Sigmoid colon (tissue), 7 donors: ENCODE measurements around the gene CALCA. TPM values are rescaled to one million over a fixed set of nuclear protein-coding genes. Genes with fewer than 3 reads are reported as not detected.

Source experiments
- DNase-seq: peaks from one replicate; pipeline ENCODE4 v3.0.0-alpha.2; 2019
- H3K27ac ChIP-seq, 4 donors: fragments of 200-600 bp; sonication (generic); one replicate each; pipeline ENCODE4 v1.5.1; 2016 to 2019; ENCODE audit warnings: mild to moderate bottlenecking in 1 of 4
- H3K27me3 ChIP-seq, 3 donors: fragments of 200-600 bp; sonication (generic); one replicate each; pipeline ENCODE4 v1.5.1; 2019; ENCODE audit warnings: mild to moderate bottlenecking in 1 of 3
- H3K36me3 ChIP-seq, 4 donors: fragments of 200-600 bp; sonication (generic); one replicate each; pipeline ENCODE4 v1.5.1; 2016 to 2019
- H3K4me1 ChIP-seq, 4 donors: fragments of 200-600 bp; sonication (generic); one replicate each; pipeline ENCODE4 v1.5.1; 2017 to 2019
- H3K4me3 ChIP-seq, 4 donors: fragments of 200-600 bp; sonication (generic); one replicate each; pipeline ENCODE4 v1.5.1; 2017 to 2019; ENCODE audit warnings: mild to moderate bottlenecking in 2 of 4, moderate library complexity in 1 of 4
- H3K9me3 ChIP-seq, 4 donors: fragments of 200-600 bp in 3 of 4; sonication (generic) in 3 of 4; one replicate each; pipeline versions ENCODE4 v1.5.1 to v1.6.1; 2013 to 2019
- CTCF ChIP-seq, 4 experiments: fragments of 450-650 bp in 3 of 4; fragments of 200-600 bp in 1 of 4; IDR thresholded peaks; one replicate each; pipeline ENCODE4 v1.5.1; 2016 to 2019; ENCODE audit warnings: antibody characterized with exemption in 4 of 4, mild to moderate bottlenecking in 3 of 4, moderate library complexity in 2 of 4
- EP300 ChIP-seq, 4 donors: sonication (generic); formaldehyde crosslinking; IDR thresholded peaks; one replicate each; pipeline ENCODE4 v1.6.1; 2017; ENCODE audit warnings: antibody characterized with exemption in 4 of 4
- POLR2A ChIP-seq, 2 donors: fragments of 450-650 bp; IDR thresholded peaks; one replicate each; pipeline ENCODE4 v1.6.1; 2016; ENCODE audit warnings: antibody characterized with exemption in 2 of 2, mild to moderate bottlenecking in 2 of 2, moderate library complexity in 2 of 2
- POLR2AphosphoS5 ChIP-seq, 4 donors: sonication (generic); formaldehyde crosslinking; IDR thresholded peaks; one replicate each; pipeline ENCODE4 v1.6.1; 2017; ENCODE audit warnings: antibody characterized with exemption in 4 of 4
- WGBS, 2 donors: extraction: QIAGEN DNeasy Blood & Tissue Kit; methylation state at CpG; one replicate each; pipeline ENCODE4 v1.1.7; 2013; 5-methylcytosine and 5-hydroxymethylcytosine counted together
- intact Hi-C: fragments of 100-400 bp; cut with DNase I; formaldehyde crosslinking; loops from one replicate; pipeline ENCODE4 v1.15.1; 2023
- polyA plus RNA-seq, 3 donors: library from polyadenylated mRNA; stranded (reverse); fragments of 200-250 nt; gene quantifications; one replicate each; pipeline ENCODE4 v1.2.3, GENCODE V29; 2013
- total RNA-seq, 4 donors: library from RNA; depleted of rRNA; stranded (reverse); fragments of >200 nt; gene quantifications; one replicate each; pipeline ENCODE4 v1.1.0, GENCODE V29; 2016
- donor health status: healthy with polysubstance abuse.
- donor health status: Bipolar disorder and iron deficiency.
- donor health status: healthy.

The CALCA gene
- total and polyA plus RNA-seq, 7 donors = 0.36 to 1.2 (median 0.66) TPM; not detected in 4

- H3K27ac ChIP-seq = no peak overlapping the region
- TF ChIP-seq POLR2AphosphoS5 (IDR thresholded peaks at IDR 0.05) = no peak
- no peaks in the 10 kb centered on the region for H3K9me3 ChIP-seq
- no peak for DNase-seq
- H3K4me3 ChIP-seq = no peak overlapping the region
- H3K36me3 ChIP-seq = no peaks in the 10 kb centered on the region
- H3K4me1 ChIP-seq = peaks cover 0 to 11% (median 9%) of the 10 kb centered on the region in 4 donors
- WGBS, 2 donors = 44 to 72% methylated on average over 5 of the region's 5 CpGs
- peaks cover 13 to 47% (median 33%) of the 10 kb centered on the region in 3 donors for H3K27me3 ChIP-seq
- intact Hi-C loops = no loop called here
These were observed 4.4 kb downstream of the CALCA start for GRCh38 chr11:14967581-14968243.

GRCh38 chr11:14956111-14956510 lies 16.0 kb downstream of the CALCA start:
- Histone ChIP-seq H3K4me3 (no peak overlapping the region), H3K4me1 (no peaks in the 10 kb centered on the region), H3K27ac (no peak overlapping the region), H3K36me3 (no peaks in the 10 kb centered on the region), H3K9me3 (no peaks in the 10 kb centered on the region), H3K27me3 (no peaks in the 10 kb centered on the region)
- TF ChIP-seq CTCF (IDR thresholded peaks at IDR 0.05) (no peak), EP300 (IDR thresholded peaks at IDR 0.05) (no peak), POLR2A (IDR thresholded peaks at IDR 0.05) (no peak), POLR2AphosphoS5 (IDR thresholded peaks at IDR 0.05) (no peak)
- 86 to 87% methylated on average over 2 of the region's 2 CpGs for WGBS, 2 donors
- intact Hi-C loops = no loop called here
- DNase-seq = no peak

GRCh38 chr11:14954581-14954980 lies 17.6 kb downstream of the CALCA start:
- Histone ChIP-seq H3K4me3 (no peak overlapping the region), H3K36me3 (no peaks in the 10 kb centered on the region), H3K9me3 (no peaks in the 10 kb centered on the region), H3K27me3 (no peaks in the 10 kb centered on the region), H3K4me1 (no peaks in the 10 kb centered on the region), H3K27ac (no peak overlapping the region)
- DNase-seq = no peak
- TF ChIP-seq POLR2A (IDR thresholded peaks at IDR 0.05) (no peak), POLR2AphosphoS5 (IDR thresholded peaks at IDR 0.05) (no peak), CTCF (IDR thresholded peaks at IDR 0.05) (no peak), EP300 (IDR thresholded peaks at IDR 0.05) (no peak)
- intact Hi-C loops = no loop called here

- Histone ChIP-seq H3K4me1 (no peaks in the 10 kb centered on the region), H3K9me3 (no peaks in the 10 kb centered on the region), H3K36me3 (no peaks in the 10 kb centered on the region), H3K27me3 (no peaks in the 10 kb centered on the region), H3K4me3 (no peak overlapping the region), H3K27ac (no peak overlapping the region)
- intact Hi-C loops = no loop called here
- no peak for DNase-seq
- TF ChIP-seq CTCF (IDR thresholded peaks at IDR 0.05) = no peak
These were observed 18.2 kb downstream of the CALCA start for GRCh38 chr11:14953904-14954303.

- H3K9me3 ChIP-seq = no peaks in the 10 kb centered on the region
- no peaks in the 10 kb centered on the region for H3K4me1 ChIP-seq
- no peak for DNase-seq
- H3K27ac ChIP-seq = no peak overlapping the region
- H3K36me3 ChIP-seq = no peaks in the 10 kb centered on the region
- TF ChIP-seq CTCF (IDR thresholded peaks at IDR 0.05) = no peak
- no peak for TF ChIP-seq EP300 (IDR thresholded peaks at IDR 0.05)
- no peak for TF ChIP-seq POLR2A (IDR thresholded peaks at IDR 0.05)
- no peak for TF ChIP-seq POLR2AphosphoS5 (IDR thresholded peaks at IDR 0.05)
- intact Hi-C loops = no loop called here
- H3K27me3 ChIP-seq = no peaks in the 10 kb centered on the region
- H3K4me3 ChIP-seq = no peak overlapping the region
- WGBS, 2 donors = 70 to 75% methylated on average over 4 of the region's 4 CpGs
These were observed 22.6 kb downstream of the CALCA start for GRCh38 chr11:14949437-14950147.
